ENCODE measurements around the gene RAP1A. TPM values are rescaled to one million over a fixed set of nuclear protein-coding genes. Genes with fewer than 3 reads are reported as not detected.

RAP1A gene
- polyA plus RNA-seq, 1 experiment = 78.1 TPM

GRCh38 chr1:111654839-111655238 lies 35.2 kb downstream of the RAP1A start:
- POLR2A ChIA-PET = no interaction called here
- no peaks in the 10 kb centered on the region for H3K27me3 ChIP-seq (ENCODE audit: control insufficient read depth, insufficient read depth, low read length)

GRCh38 chr1:111656086-111657017 lies 36.8 kb downstream of the RAP1A start:
- ChIA-PET POLR2A (interaction anchor here (0.6 kb wide), 1 partner anchor 147 kb away, joined by 3 read pairs; no protein-coding TSS in a partner anchor), CTCF (interaction anchor here (0.6 to 1.6 kb wide), 2 partner anchors 148 to 428 kb away, joined by 3 to 17 read pairs; no protein-coding TSS in a partner anchor)

More at GRCh38 chr1:111654839-111655238, 35.2 kb downstream of the RAP1A start:
- CTCF ChIA-PET = interaction anchor here (0.9 to 1.6 kb wide), 3 partner anchors 147 to 174 kb away, joined by 3 to 17 read pairs (median 10); no protein-coding TSS in a partner anchor
- Histone ChIP-seq H3K27ac (ENCODE audit: low read depth, low read length) (no peak overlapping the region), H3K4me3 (ENCODE audit: low read depth, low read length) (no peak overlapping the region), H3K9me3 (ENCODE audit: control insufficient read depth, insufficient read depth, low read length) (no peaks in the 10 kb centered on the region)
- no peak for DNase-seq (ENCODE audit: low read depth, low spot score)
- no peak for TF ChIP-seq CTCF (IDR thresholded peaks at IDR 0.05; ENCODE audit: low read depth, low read length)

GRCh38 chr1:111658622-111659021 lies 39.0 kb downstream of the RAP1A start:
- no peak for DNase-seq (ENCODE audit: low read depth, low spot score)
- no peak overlapping the region for H3K4me3 ChIP-seq (ENCODE audit: low read depth, low read length)
- ChIA-PET CTCF (interaction anchor here (0.6 to 3.6 kb wide), 7 partner anchors 96 to 808 kb away, joined by 3 to 35 read pairs (median 5); no protein-coding TSS in a partner anchor), POLR2A (no interaction called here)
- TF ChIP-seq CTCF (IDR thresholded peaks at IDR 0.05; ENCODE audit: low read depth, low read length) = no peak
- no peaks in the 10 kb centered on the region for H3K27me3 ChIP-seq (ENCODE audit: control insufficient read depth, insufficient read depth, low read length)
- no peaks in the 10 kb centered on the region for H3K9me3 ChIP-seq (ENCODE audit: control insufficient read depth, insufficient read depth, low read length)
- no peak overlapping the region for H3K27ac ChIP-seq (ENCODE audit: low read depth, low read length)

More at GRCh38 chr1:111656086-111657017, 36.8 kb downstream of the RAP1A start:
- no peaks in the 10 kb centered on the region for H3K27me3 ChIP-seq (ENCODE audit: control insufficient read depth, insufficient read depth, low read length)
- TF ChIP-seq CTCF (IDR thresholded peaks at IDR 0.05; ENCODE audit: low read depth, low read length) = peak; percentile 64
- no peak overlapping the region for H3K4me3 ChIP-seq (ENCODE audit: low read depth, low read length)
- no peaks in the 10 kb centered on the region for H3K9me3 ChIP-seq (ENCODE audit: control insufficient read depth, insufficient read depth, low read length)
- no peak overlapping the region for H3K27ac ChIP-seq (ENCODE audit: low read depth, low read length)
- peak; percentile 15 for DNase-seq (ENCODE audit: low read depth, low spot score)

- CTCF ChIA-PET = interaction anchor here (0.8 to 3.6 kb wide), 4 partner anchors 54 to 178 kb away, joined by 3 to 35 read pairs (median 10); no protein-coding TSS in a partner anchor
- Histone ChIP-seq H3K4me3 (ENCODE audit: low read depth, low read length) (no peak overlapping the region), H3K27me3 (ENCODE audit: control insufficient read depth, insufficient read depth, low read length) (no peaks in the 10 kb centered on the region), H3K9me3 (ENCODE audit: control insufficient read depth, insufficient read depth, low read length) (no peaks in the 10 kb centered on the region), H3K27ac (ENCODE audit: low read depth, low read length) (no peak overlapping the region)
- POLR2A ChIA-PET = no interaction called here
- DNase-seq (ENCODE audit: low read depth, low spot score) = no peak
- TF ChIP-seq CTCF (IDR thresholded peaks at IDR 0.05; ENCODE audit: low read depth, low read length) = no peak
Observed at GRCh38 chr1:111660204-111661150, 40.9 kb downstream of the RAP1A start.
